GM23338 (cell line): ENCODE measurements around the gene FNIP2. TPM values are rescaled to one million over a fixed set of nuclear protein-coding genes. Genes with fewer than 3 reads are reported as not detected.

Source experiments
- ATAC-seq: fragments of 200-7000 bp; cut with Tn5 transposase; 3 replicates; pipeline ENCODE4 v1.9.1; 2020
- DNase-seq: peaks from one replicate; pipeline ENCODE4 v3.0.0-alpha.2; 2015; ENCODE audit warnings: low spot score
- H2AFZ ChIP-seq: fragments of 200-600 bp; sonication (generic); 2 replicates; pipeline ENCODE4 v1.8.0; 2016; ENCODE audit warnings: antibody characterized with exemption, mild to moderate bottlenecking, moderate library complexity
- H3F3A ChIP-seq: fragments of 200-600 bp; sonication (generic); replicated peaks from 2 replicates; pipeline ENCODE4 v1.8.0; 2017; ENCODE audit warnings: antibody characterized with exemption, mixed run types, low read depth
- H3K27ac ChIP-seq: fragments of 200-600 bp; sonication (generic); 2 replicates; pipeline ENCODE4 v1.6.1; 2016; ENCODE audit warnings: low read depth
- H3K27me3 ChIP-seq: fragments of 200-600 bp; sonication (generic); 2 replicates; pipeline ENCODE4 v1.8.0; 2016; ENCODE audit warnings: mild to moderate bottlenecking, mixed run types, moderate library complexity; ENCODE audit not compliant: insufficient read depth
- H3K36me3 ChIP-seq: fragments of 200-600 bp; sonication (generic); 2 replicates; pipeline ENCODE4 v1.8.0; 2016; ENCODE audit warnings: mild to moderate bottlenecking; ENCODE audit not compliant: insufficient read depth
- H3K4me1 ChIP-seq: fragments of 200-600 bp; sonication (generic); 2 replicates; pipeline ENCODE4 v1.8.0; 2016; ENCODE audit warnings: mild to moderate bottlenecking, moderate library complexity; ENCODE audit not compliant: insufficient read depth
- H3K4me2 ChIP-seq: fragments of 200-600 bp; sonication (generic); 2 replicates; pipeline ENCODE4 v1.7.1; 2017; ENCODE audit warnings: mixed run types
- H3K4me3 ChIP-seq: fragments of 200-600 bp; sonication (generic); 2 replicates; pipeline ENCODE4 v1.6.1; 2016; ENCODE audit warnings: mixed run types
- H3K79me2 ChIP-seq: fragments of 200-600 bp; sonication (generic); replicated peaks from 2 replicates; pipeline ENCODE4 v1.8.0; 2017; ENCODE audit warnings: mild to moderate bottlenecking; ENCODE audit not compliant: insufficient read depth
- H3K9me2 ChIP-seq: fragments of 200-600 bp; sonication (generic); 2 replicates; pipeline ENCODE4 v1.8.0; 2017; ENCODE audit not compliant: insufficient read depth
- H4K20me1 ChIP-seq: fragments of 200-600 bp; sonication (generic); replicated peaks from 2 replicates; pipeline ENCODE4 v1.8.0; 2017; ENCODE audit warnings: mild to moderate bottlenecking; ENCODE audit not compliant: insufficient read depth
- H3K27ac Mint-ChIP-seq: 2 replicates; pipeline ENCODE4 v1.8.0; 2020; ENCODE audit warnings: inconsistent platforms, mild to moderate bottlenecking, moderate library complexity, mixed read lengths
- H3K27me3 Mint-ChIP-seq: 3 replicates; pipeline ENCODE4 v1.8.0; 2022; ENCODE audit warnings: low read depth, mild to moderate bottlenecking, moderate library complexity, mixed read lengths, inconsistent platforms; ENCODE audit not compliant: insufficient read depth, poor library complexity
- H3K36me3 Mint-ChIP-seq: 3 replicates; pipeline ENCODE4 v1.8.0; 2021; ENCODE audit warnings: low read depth, mild to moderate bottlenecking, inconsistent platforms, moderate library complexity, mixed read lengths
- H3K4me1 Mint-ChIP-seq: 3 replicates; pipeline ENCODE4 v1.8.0; 2020; ENCODE audit warnings: mild to moderate bottlenecking, inconsistent platforms, mixed read lengths
- H3K4me3 Mint-ChIP-seq: 3 replicates; pipeline ENCODE4 v1.8.0; 2021; ENCODE audit warnings: moderate library complexity, mild to moderate bottlenecking, inconsistent platforms, mixed read lengths
- H3K9me3 Mint-ChIP-seq: 3 replicates; pipeline ENCODE4 v1.8.0; 2020; ENCODE audit warnings: moderate library complexity, mild to moderate bottlenecking, inconsistent platforms, mixed read lengths
- CTCF ChIP-seq, 2 experiments: fragments of 200-600 bp in 1 of 2; sonication (generic) in 1 of 2; conservative IDR thresholded peaks; 2 replicates each; pipeline versions ENCODE4 v1.5.1 to v1.6.1; 2016 to 2017; ENCODE audit warnings: antibody characterized with exemption in 2 of 2, low read depth in 2 of 2, mild to moderate bottlenecking in 2 of 2, moderate library complexity in 1 of 2
- EZH2 ChIP-seq: fragments of 200-600 bp; sonication (generic); IDR thresholded peaks from one replicate; pipeline ENCODE4 v1.8.0; 2017; ENCODE audit warnings: antibody characterized with exemption, mild to moderate bottlenecking, low read depth; ENCODE audit not compliant: unreplicated experiment
- EZH2phosphoT487 ChIP-seq: fragments of 200-600 bp; sonication (generic); IDR thresholded peaks from one replicate; pipeline ENCODE4 v1.8.1; 2018; ENCODE audit warnings: antibody characterized with exemption; ENCODE audit not compliant: unreplicated experiment
- POLR2AphosphoS5 ChIP-seq: IDR thresholded peaks from 2 replicates; pipeline ENCODE4 v1.6.1; 2016; ENCODE audit warnings: antibody characterized with exemption, low read depth
- REST ChIP-seq: IDR thresholded peaks from one replicate; pipeline ENCODE4 v1.6.1; 2018; ENCODE audit warnings: antibody characterized with exemption; ENCODE audit not compliant: unreplicated experiment
- STAT1 ChIP-seq: IDR thresholded peaks from one replicate; pipeline ENCODE4 v1.6.1; 2016; ENCODE audit warnings: antibody characterized with exemption; ENCODE audit not compliant: unreplicated experiment
- ZNF462 ChIP-seq: fragments of 250-450 bp; sonication (Bioruptor Pico); IDR thresholded peaks from 2 replicates; pipeline ENCODE4 v1.5.0; 2020; ENCODE audit warnings: mild to moderate bottlenecking, moderate library complexity
- polyA plus RNA-seq: library from polyadenylated mRNA; unstranded; fragments of >200 nt; fragmentation: Nextera tagmentation; extraction: Ambion mirVana; gene quantifications from 2 replicates; pipeline ENCODE4 v1.2.1, GENCODE V29; 2016
- total RNA-seq: library from RNA; depleted of rRNA; stranded (reverse); fragments of >200 nt; shearing (Covaris generic); gene quantifications from 2 replicates; pipeline ENCODE4 v1.2.3, GENCODE V29; 2014
- TF ChIP-seq, protein P1 (sequence below): IDR thresholded peaks from 2 replicates; pipeline ENCODE4 v1.6.1; 2016; ENCODE audit warnings: antibody characterized with exemption

Gene FNIP2
- total and polyA plus RNA-seq, 2 experiments from 2014 or later, result 2.7 to 17.2 TPM

DNA sequence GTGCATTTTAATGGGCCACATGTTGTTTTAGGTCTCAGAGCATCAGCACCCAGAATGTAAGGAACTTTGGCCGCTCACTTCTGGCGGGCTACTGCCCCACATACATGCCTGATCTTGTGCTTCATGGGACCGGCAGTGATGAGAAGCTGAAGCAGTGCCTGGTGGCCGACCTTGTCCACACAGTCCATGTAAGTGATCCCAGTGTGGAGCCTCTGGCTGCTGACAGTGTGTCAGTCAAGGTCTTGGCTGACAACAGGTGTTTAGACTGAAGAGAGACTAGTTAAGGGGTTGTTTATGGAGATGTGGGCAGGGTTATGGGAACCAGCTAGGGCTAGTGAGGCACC, 101.4 kb downstream of the FNIP2 start:
- peaks cover 22% of the 10 kb centered on the region for H3K4me1 Mint-ChIP-seq
- Histone ChIP-seq H3K27me3 (no peaks in the 10 kb centered on the region), H3K36me3 (no peaks in the 10 kb centered on the region), H3K27ac (no peak overlapping the region), H3K4me1 (peaks cover 10% of the 10 kb centered on the region; the same call in 1 of the 2 replicates), H3K4me3 (no peak overlapping the region), H3K4me2 (no peak overlapping the region), H2AFZ (0 out of 2 replicates have a peak overlapping the region, but pooled peaks have one; percentile 23), H3K9me2 (no peaks in the 10 kb centered on the region), H3F3A (no peaks in the 10 kb centered on the region), H3K79me2 (no peaks in the 10 kb centered on the region), H4K20me1 (no peaks in the 10 kb centered on the region)
- peaks cover 3% of the 10 kb centered on the region for H3K27me3 Mint-ChIP-seq
- peak overlapping the region; percentile 63 for H3K27ac Mint-ChIP-seq
- no peak overlapping the region for H3K4me3 Mint-ChIP-seq
- TF ChIP-seq REST, result no peak
- TF ChIP-seq EZH2, result no peak
- no peak for TF ChIP-seq POLR2AphosphoS5
- TF ChIP-seq EZH2phosphoT487, result no peak
- TF ChIP-seq STAT1, result no peak
- TF ChIP-seq, protein P1, sequence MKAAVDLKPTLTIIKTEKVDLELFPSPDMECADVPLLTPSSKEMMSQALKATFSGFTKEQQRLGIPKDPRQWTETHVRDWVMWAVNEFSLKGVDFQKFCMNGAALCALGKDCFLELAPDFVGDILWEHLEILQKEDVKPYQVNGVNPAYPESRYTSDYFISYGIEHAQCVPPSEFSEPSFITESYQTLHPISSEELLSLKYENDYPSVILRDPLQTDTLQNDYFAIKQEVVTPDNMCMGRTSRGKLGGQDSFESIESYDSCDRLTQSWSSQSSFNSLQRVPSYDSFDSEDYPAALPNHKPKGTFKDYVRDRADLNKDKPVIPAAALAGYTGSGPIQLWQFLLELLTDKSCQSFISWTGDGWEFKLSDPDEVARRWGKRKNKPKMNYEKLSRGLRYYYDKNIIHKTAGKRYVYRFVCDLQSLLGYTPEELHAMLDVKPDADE, result no peak
- TF ChIP-seq CTCF (conservative IDR thresholded peaks at IDR 0.05; ENCODE audit: low read depth in 2 of 2), result no peak
- no peak for TF ChIP-seq ZNF462
- ATAC-seq (peak; percentile 49; the same call in 2 of the 3 replicates), DNase-seq (no peak)
- H3K36me3 Mint-ChIP-seq, result peaks cover 13% of the 10 kb centered on the region
- no peaks in the 10 kb centered on the region for H3K9me3 Mint-ChIP-seq
